H1 (cell line): Measurements from ENCODE around the gene FBXL17. TPM values are rescaled to one million over a fixed set of nuclear protein-coding genes. Genes with fewer than 3 reads are reported as not detected.

Experiments used
- CTCF ChIA-PET: fragments of 300-600 bp; sonication (Branson Sonifier 250); formaldehyde crosslinking; loops from one replicate; lab custom pipeline; 2021; ENCODE audit not compliant: partially characterized antibody; lab: Charles Lee
- POLR2A ChIA-PET: fragments of 300-600 bp; sonication (Branson Sonifier 250); formaldehyde crosslinking; loops from one replicate; lab custom pipeline; 2021; ENCODE audit warnings: inconsistent platforms; ENCODE audit not compliant: partially characterized antibody; lab: Charles Lee
- DNase-seq, 2 experiments: peaks; one replicate each; pipeline versions ENCODE4 v3.0.0 to v3.0.0-alpha.2; 2010 to 2022; ENCODE audit warnings: low spot score in 2 of 2, low read depth in 1 of 2, mixed read lengths in 1 of 2
- FAIRE-seq: peaks from 2 replicates; lab custom pipeline; 2011; peaks lifted over from hg19 to GRCh38; lab: Jason Lieb, UNC
- H2AFZ ChIP-seq: 2 replicates; pipeline ENCODE4 v1.8.1; 2012; ENCODE audit warnings: low read length, inconsistent platforms
- H2AK5ac ChIP-seq: 2 replicates; pipeline ENCODE4 v1.6.1; 2013; ENCODE audit warnings: low read depth, low read length
- H2BK120ac ChIP-seq: replicated peaks from 2 replicates; pipeline ENCODE3; 2013; ENCODE audit warnings: low read depth, low read length, inconsistent platforms
- H2BK12ac ChIP-seq: 2 replicates; pipeline ENCODE4 v1.6.1; 2013; ENCODE audit warnings: low read depth, low read length
- H2BK15ac ChIP-seq: 2 replicates; pipeline ENCODE4 v1.6.1; 2013; ENCODE audit warnings: low read length
- H2BK20ac ChIP-seq: 2 replicates; pipeline ENCODE4 v1.6.1; 2013; ENCODE audit warnings: low read length
- H2BK5ac ChIP-seq: 2 replicates; pipeline ENCODE4 v1.6.1; 2013; ENCODE audit warnings: low read depth, low read length
- H3K14ac ChIP-seq: 2 replicates; pipeline ENCODE4 v1.6.1; 2013; ENCODE audit warnings: inconsistent platforms; ENCODE audit not compliant: insufficient read length
- H3K18ac ChIP-seq: 2 replicates; pipeline ENCODE4 v1.6.1; 2013; ENCODE audit warnings: low read length; ENCODE audit errors: extremely low read depth
- H3K23ac ChIP-seq: 2 replicates; pipeline ENCODE4 v1.6.1; 2013; ENCODE audit warnings: inconsistent platforms; ENCODE audit not compliant: insufficient read length
- H3K23me2 ChIP-seq: 2 replicates; pipeline ENCODE4 v1.6.1; 2013; ENCODE audit warnings: low read depth, low read length
- H3K27ac ChIP-seq: 2 replicates; pipeline ENCODE4 v1.6.1; 2011; ENCODE audit warnings: low read depth, low read length, inconsistent platforms
- H3K27me3 ChIP-seq, 4 experiments: replicated peaks in 1 of 4; 1 replicate in 1 of 4; 2 replicates in 3 of 4; pipeline versions ENCODE4 v1.6.1 to v1.8.1; 2011 to 2013; ENCODE audit warnings: low read length in 3 of 4, mild to moderate bottlenecking in 3 of 4, inconsistent platforms in 2 of 4, mixed read lengths in 2 of 4, moderate library complexity in 1 of 4; ENCODE audit not compliant: control insufficient read depth in 3 of 4, insufficient read depth in 3 of 4; ENCODE audit errors: extremely low read depth in 1 of 4
- H3K36me3 ChIP-seq, 4 experiments: 2 replicates each; pipeline versions ENCODE4 v1.6.1 to v1.8.1; 2011 to 2013; ENCODE audit warnings: mild to moderate bottlenecking in 4 of 4, low read length in 3 of 4, moderate library complexity in 2 of 4, control low read depth in 1 of 4, inconsistent platforms in 1 of 4; ENCODE audit not compliant: insufficient read depth in 4 of 4, control insufficient read depth in 2 of 4
- H3K4ac ChIP-seq: replicated peaks from 2 replicates; pipeline ENCODE3; 2013; ENCODE audit warnings: low read length, low read depth, mixed read lengths, inconsistent platforms; ENCODE audit not compliant: insufficient read length
- H3K4me1 ChIP-seq, 4 experiments: replicated peaks in 1 of 4; 1 replicate in 1 of 4; 2 replicates in 3 of 4; pipeline versions ENCODE4 v1.6.1 to v1.8.1; 2011 to 2013; ENCODE audit warnings: low read length in 3 of 4, inconsistent platforms in 2 of 4, mixed read lengths in 1 of 4; ENCODE audit not compliant: insufficient read depth in 4 of 4, control insufficient read depth in 3 of 4
- H3K4me2 ChIP-seq, 2 experiments: 2 replicates each; pipeline versions ENCODE4 v1.6.1 to v1.8.1; 2011 to 2013; ENCODE audit warnings: low read depth in 2 of 2, low read length in 2 of 2, control low read depth in 1 of 2, inconsistent platforms in 1 of 2, mild to moderate bottlenecking in 1 of 2; ENCODE audit not compliant: insufficient read depth in 1 of 2
- H3K4me3 ChIP-seq, 4 experiments: fragments of 200-600, 300-600 bp in 1 of 4; sonication (generic), shearing (Covaris generic), sonication (Bioruptor Twin) in 1 of 4; 2 replicates each; pipeline versions ENCODE4 v1.5.1 to v1.8.1; 2011 to 2016; ENCODE audit warnings: low read length in 4 of 4, low read depth in 3 of 4, control low read depth in 2 of 4, inconsistent platforms in 2 of 4, mild to moderate bottlenecking in 2 of 4, mixed read lengths in 1 of 4, moderate library complexity in 1 of 4; ENCODE audit not compliant: insufficient read depth in 2 of 4; ENCODE audit errors: extremely low read depth in 1 of 4
- H3K56ac ChIP-seq: replicated peaks from 2 replicates; pipeline ENCODE3; 2013; ENCODE audit warnings: low read depth, mild to moderate bottlenecking, mixed read lengths, low read length, inconsistent platforms; ENCODE audit not compliant: insufficient read length
- H3K79me1 ChIP-seq: 2 replicates; pipeline ENCODE4 v1.6.1; 2013; ENCODE audit warnings: low read depth, low read length, control low read depth
- H3K79me2 ChIP-seq, 2 experiments: 2 replicates each; pipeline versions ENCODE4 v1.6.1 to v1.8.1; 2012 to 2013; ENCODE audit warnings: low read length in 2 of 2, mild to moderate bottlenecking in 2 of 2, inconsistent platforms in 1 of 2; ENCODE audit not compliant: insufficient read depth in 2 of 2, control insufficient read depth in 1 of 2
- H3K9ac ChIP-seq, 4 experiments: replicated peaks in 1 of 4; 1 replicate in 1 of 4; 2 replicates in 3 of 4; pipeline versions ENCODE4 v1.6.1 to v1.8.1; 2011 to 2013; ENCODE audit warnings: low read depth in 3 of 4, low read length in 3 of 4, control low read depth in 2 of 4, mild to moderate bottlenecking in 2 of 4, moderate library complexity in 2 of 4, inconsistent platforms in 1 of 4; ENCODE audit errors: extremely low read depth in 1 of 4
- H3K9me3 ChIP-seq, 2 experiments: 2 replicates each; pipeline versions ENCODE4 v1.6.1 to v1.8.1; 2012 to 2013; ENCODE audit warnings: mild to moderate bottlenecking in 2 of 2, moderate library complexity in 2 of 2, control low read depth in 1 of 2, inconsistent platforms in 1 of 2, low read depth in 1 of 2, low read length in 1 of 2, mixed read lengths in 1 of 2; ENCODE audit not compliant: insufficient read depth in 2 of 2
- H4K20me1 ChIP-seq, 2 experiments: replicated peaks in 1 of 2; 2 replicates each; pipeline versions ENCODE3 to v1.8.1; 2011 to 2013; ENCODE audit warnings: inconsistent platforms in 2 of 2, low read length in 2 of 2, mild to moderate bottlenecking in 1 of 2; ENCODE audit not compliant: insufficient read depth in 2 of 2, control insufficient read depth in 1 of 2
- H4K5ac ChIP-seq: 2 replicates; pipeline ENCODE4 v1.6.1; 2013; ENCODE audit warnings: low read length, low read depth, mixed read lengths, inconsistent platforms; ENCODE audit not compliant: insufficient read length
- H4K8ac ChIP-seq: 2 replicates; pipeline ENCODE4 v1.8.0; 2013; ENCODE audit warnings: mild to moderate bottlenecking, moderate library complexity, low read length, inconsistent platforms; ENCODE audit not compliant: insufficient read depth; ENCODE audit errors: extremely low read depth
- H4K91ac ChIP-seq: replicated peaks from 2 replicates; pipeline ENCODE3; 2013; ENCODE audit warnings: low read length, mixed read lengths, inconsistent platforms; ENCODE audit not compliant: insufficient read length
- CEBPB ChIP-seq: IDR thresholded peaks from 2 replicates; pipeline ENCODE4 v1.6.1; 2012; ENCODE audit warnings: low read depth, low read length
- JUND ChIP-seq: IDR thresholded peaks from 2 replicates; pipeline ENCODE4 v1.6.1; 2011; ENCODE audit warnings: mild to moderate bottlenecking, improper control_type of control experiment, low read length
- WGBS, 2 experiments: shearing (Covaris generic) in 1 of 2; methylation state at CpG; one replicate each; pipeline versions ENCODE4 v1.1.6 to v1.1.7; 2013 to 2015; ENCODE audit warnings: low lambda C conversion rate in 2 of 2, mixed read lengths in 2 of 2, inconsistent platforms in 1 of 2, low coverage in 1 of 2, missing lambda C conversion rate in 1 of 2; ENCODE audit not compliant: insufficient replicate concordance in 2 of 2, insufficient coverage in 1 of 2, insufficient read length in 1 of 2; ENCODE audit errors: extremely low coverage in 1 of 2, missing lambda C conversion rate in 1 of 2; 5-methylcytosine and 5-hydroxymethylcytosine counted together
- polyA plus RNA-seq, 7 experiments: library from polyadenylated mRNA; depleted of rRNA in 3 of 7; stranded (reverse) in 5 of 7; unstranded in 2 of 7; fragments of >200 nt in 5 of 7; fragments of 200-250 nt in 2 of 7; gene quantifications; 1 replicate in 5 of 7; 2 replicates in 1 of 7; 4 replicates in 1 of 7; pipeline versions ENCODE4 v1.2.1 to v1.2.3, GENCODE V29; 2011 to 2013; ENCODE audit warnings: missing spikeins in 2 of 7, mixed read lengths in 2 of 7
- total RNA-seq: library from RNA; stranded (reverse); fragmentation: NEBNext Ultra II Directional; extraction: Animal tissue kit (Norgen Biotek cat#: 25700); gene quantifications from 2 replicates; pipeline ENCODE4 v1.2.1, GENCODE V29; 2021

Gene FBXL17
- total and polyA plus RNA-seq, 2 of the 8 experiments (the other 6 are each of a cell fraction or from before 2014, with no cell fraction given), result 0.35 to 4.3 TPM

DNA sequence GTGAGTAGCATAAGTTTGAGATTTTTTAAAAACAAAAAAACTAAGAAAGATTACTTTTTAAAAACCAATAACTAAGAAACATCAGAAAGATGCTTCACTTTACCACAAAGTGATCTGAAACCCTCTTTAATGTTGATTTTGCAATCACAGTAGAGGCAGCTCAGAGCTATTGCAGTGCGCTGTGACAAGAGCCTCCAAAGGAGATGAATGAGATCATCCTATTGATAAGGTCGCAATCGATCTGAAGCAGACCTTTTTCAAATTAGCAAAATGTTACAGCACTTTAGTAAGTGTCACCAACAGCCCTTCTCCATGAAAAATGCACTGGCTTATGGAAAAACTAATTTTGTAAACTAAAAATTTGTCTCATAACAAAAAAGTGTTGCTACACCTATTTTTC is 426.6 kb downstream of the FBXL17 start:
- Histone ChIP-seq H3K4me2 (no peak overlapping the region), H3K79me1 (no peaks in the 10 kb centered on the region), H3K27ac (no peak overlapping the region), H3K23me2 (no peaks in the 10 kb centered on the region), H3K4me1 (no peaks in the 10 kb centered on the region), H2AK5ac (no peak overlapping the region), H3K36me3 (no peaks in the 10 kb centered on the region), H3K18ac (no peak overlapping the region), H2BK120ac (no peak overlapping the region), H3K27me3 (peaks cover 0 to 1% (median 0%) of the 10 kb centered on the region in 4 experiments; a peak in 1 of 7 replicates), H3K79me2 (no peaks in the 10 kb centered on the region), H4K5ac (no peak overlapping the region), H2BK5ac (no peak overlapping the region), H3K4ac (no peak overlapping the region), H4K8ac (no peak overlapping the region), H2BK12ac (no peak overlapping the region), H3K4me3 (no peak overlapping the region), H3K9me3 (no peaks in the 10 kb centered on the region), H3K56ac (no peak overlapping the region), H2AFZ (no peak overlapping the region), H4K20me1 (no peaks in the 10 kb centered on the region), H3K23ac (no peak overlapping the region), H2BK20ac (no peak overlapping the region), H3K9ac (no peak overlapping the region), H4K91ac (no peak overlapping the region), H3K14ac (no peak overlapping the region), H2BK15ac (no peak overlapping the region)
- no peak for DNase-seq
- TF ChIP-seq JUND (no peak), CEBPB (peak; percentile 37; the same call in 1 of the 2 replicates)
- WGBS, 2 experiments, result 83% methylated on average over 3 of the region's 3 CpGs; no CpG with 5 or more reads in 1 of the 2 experiments
- no peak for FAIRE-seq
- POLR2A ChIA-PET, result no interaction called here
- CTCF ChIA-PET, result no interaction called here
